HUES64 (cell line): Measurements from ENCODE around the gene TRERF1.

Experiments used
- H3K27ac ChIP-seq: 2 replicates; pipeline ENCODE4 v1.7.0; 2013; ENCODE audit warnings: low read depth, low read length, inconsistent platforms
- H3K27me3 ChIP-seq: 2 replicates; pipeline ENCODE4 v1.6.1; 2013; ENCODE audit warnings: mild to moderate bottlenecking, low read length; ENCODE audit not compliant: insufficient read depth
- H3K36me3 ChIP-seq: 2 replicates; pipeline ENCODE4 v1.6.1; 2013; ENCODE audit warnings: mild to moderate bottlenecking, low read length; ENCODE audit not compliant: insufficient read depth
- H3K4me1 ChIP-seq: 2 replicates; pipeline ENCODE4 v1.6.1; 2013; ENCODE audit warnings: mild to moderate bottlenecking, low read length, moderate library complexity; ENCODE audit not compliant: insufficient read depth
- H3K4me3 ChIP-seq: 2 replicates; pipeline ENCODE4 v1.5.1; 2013; ENCODE audit warnings: mild to moderate bottlenecking, low read length, moderate library complexity
- H3K9ac ChIP-seq: 2 replicates; pipeline ENCODE4 v1.6.1; 2013; ENCODE audit warnings: mild to moderate bottlenecking, low read depth, low read length
- H3K9me3 ChIP-seq: 2 replicates; pipeline ENCODE4 v1.6.1; 2013; ENCODE audit warnings: low read depth, low read length; ENCODE audit not compliant: insufficient read depth
- WGBS: fragments of 150-250, 120-280 bp; methylation state at CpG from one replicate; pipeline ENCODE4 v1.1.7; 2013; ENCODE audit warnings: missing lambda C conversion rate; 5-methylcytosine and 5-hydroxymethylcytosine counted together

Gene TRERF1

GRCh38 chr6:42268016-42268834 lies 183.5 kb downstream of the TRERF1 start:
- Histone ChIP-seq H3K4me1 (peaks cover 5% of the 10 kb centered on the region; the same call in 1 of the 2 replicates), H3K27me3 (no peaks in the 10 kb centered on the region), H3K9me3 (no peaks in the 10 kb centered on the region), H3K36me3 (peaks cover 24% of the 10 kb centered on the region), H3K27ac (no peak overlapping the region), H3K4me3 (no peak overlapping the region), H3K9ac (no peak overlapping the region)
- WGBS = 95% methylated on average over 14 of the region's 14 CpGs

- 93% methylated on average over 1 of the region's 1 CpG for WGBS
- no peaks in the 10 kb centered on the region for H3K27me3 ChIP-seq
- no peak overlapping the region for H3K4me3 ChIP-seq
- H3K9me3 ChIP-seq = no peaks in the 10 kb centered on the region
- H3K9ac ChIP-seq = no peak overlapping the region
- H3K4me1 ChIP-seq = peaks cover 5% of the 10 kb centered on the region; the same call in 1 of the 2 replicates
- H3K27ac ChIP-seq = no peak overlapping the region
- peaks cover 24% of the 10 kb centered on the region for H3K36me3 ChIP-seq
These were observed 185.2 kb downstream of the TRERF1 start for GRCh38 chr6:42266538-42266937.

- WGBS = 97% methylated on average over 5 of the region's 5 CpGs
- Histone ChIP-seq H3K9ac (no peak overlapping the region), H3K27ac (no peak overlapping the region), H3K4me3 (no peak overlapping the region), H3K9me3 (no peaks in the 10 kb centered on the region), H3K36me3 (peaks cover 24% of the 10 kb centered on the region), H3K4me1 (peaks cover 15% of the 10 kb centered on the region; the same call in 1 of the 2 replicates), H3K27me3 (no peaks in the 10 kb centered on the region)
These were observed 186.8 kb downstream of the TRERF1 start for GRCh38 chr6:42264852-42265390.

DNA sequence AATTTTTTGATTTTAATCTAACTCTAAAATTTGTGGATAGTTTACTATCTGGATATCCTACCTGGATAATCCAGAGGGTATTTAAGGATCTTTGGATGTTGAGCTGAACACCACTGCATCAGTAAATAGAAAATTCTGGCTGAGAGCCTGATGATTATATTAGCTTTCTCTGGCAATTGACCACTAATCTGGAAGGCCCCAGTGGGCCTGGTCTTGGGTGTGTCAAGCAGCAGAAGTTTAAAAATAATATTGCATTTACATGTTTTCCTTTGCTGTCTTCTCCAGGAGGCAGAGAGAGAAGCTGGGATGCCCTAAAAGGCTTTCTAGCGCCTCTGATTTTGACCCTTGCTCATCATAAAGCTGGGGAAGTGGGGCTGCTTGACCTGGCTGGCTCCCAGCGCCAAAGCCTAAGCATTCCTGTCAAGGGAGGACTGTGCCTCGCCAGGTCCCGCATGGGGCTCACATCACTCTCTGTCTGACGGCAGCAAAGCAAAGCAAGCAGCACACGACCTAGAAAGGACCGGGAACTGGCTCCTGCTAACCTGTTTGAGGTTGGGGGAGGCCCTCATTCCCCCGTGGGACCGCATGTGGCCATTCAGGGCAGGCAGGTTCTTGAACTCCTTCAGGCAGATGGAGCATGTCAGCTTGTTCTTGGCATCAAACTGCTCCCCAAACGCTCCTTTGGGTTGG lies 187.4 kb downstream of the TRERF1 start:
- 84% methylated on average over 10 of the region's 10 CpGs for WGBS
- no peak overlapping the region for H3K27ac ChIP-seq
- H3K9me3 ChIP-seq = no peaks in the 10 kb centered on the region
- peaks cover 16% of the 10 kb centered on the region; the same call in 1 of the 2 replicates for H3K4me1 ChIP-seq
- H3K36me3 ChIP-seq = peaks cover 21% of the 10 kb centered on the region
- no peak overlapping the region for H3K9ac ChIP-seq
- no peak overlapping the region for H3K4me3 ChIP-seq
- no peaks in the 10 kb centered on the region for H3K27me3 ChIP-seq

- Histone ChIP-seq H3K27me3 (no peaks in the 10 kb centered on the region), H3K4me3 (no peak overlapping the region), H3K36me3 (peaks cover 14% of the 10 kb centered on the region; the same call in 1 of the 2 replicates), H3K27ac (no peak overlapping the region), H3K9ac (no peak overlapping the region), H3K9me3 (no peaks in the 10 kb centered on the region), H3K4me1 (peaks cover 20% of the 10 kb centered on the region)
- WGBS = 62% methylated on average over 24 of the region's 24 CpGs
These were observed 188.5 kb downstream of the TRERF1 start for GRCh38 chr6:42263165-42263728.

DNA sequence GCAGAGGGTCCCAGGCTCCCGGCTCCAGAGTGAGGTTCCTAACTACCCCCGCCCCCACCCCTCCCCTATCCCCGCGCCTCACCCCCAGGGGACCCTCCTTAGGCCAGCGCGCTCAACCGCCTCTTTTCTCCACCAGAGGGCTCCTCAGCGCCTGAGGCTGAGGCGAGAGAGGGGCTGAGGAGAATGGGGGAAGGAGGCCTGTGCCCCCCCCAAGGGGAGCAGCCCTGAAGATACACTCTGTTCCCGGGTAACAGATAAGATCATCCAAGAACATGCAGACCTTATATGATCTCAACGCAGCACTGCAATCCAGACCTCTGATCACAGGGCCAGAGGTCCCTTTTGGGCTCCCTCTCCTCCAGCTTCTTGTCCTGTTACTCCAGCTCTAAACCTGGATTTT lies 190.8 kb downstream of the TRERF1 start:
- H3K4me3 ChIP-seq = no peak overlapping the region
- no peaks in the 10 kb centered on the region for H3K9me3 ChIP-seq
- WGBS = 63% methylated on average over 4 of the region's 11 CpGs

DNA sequence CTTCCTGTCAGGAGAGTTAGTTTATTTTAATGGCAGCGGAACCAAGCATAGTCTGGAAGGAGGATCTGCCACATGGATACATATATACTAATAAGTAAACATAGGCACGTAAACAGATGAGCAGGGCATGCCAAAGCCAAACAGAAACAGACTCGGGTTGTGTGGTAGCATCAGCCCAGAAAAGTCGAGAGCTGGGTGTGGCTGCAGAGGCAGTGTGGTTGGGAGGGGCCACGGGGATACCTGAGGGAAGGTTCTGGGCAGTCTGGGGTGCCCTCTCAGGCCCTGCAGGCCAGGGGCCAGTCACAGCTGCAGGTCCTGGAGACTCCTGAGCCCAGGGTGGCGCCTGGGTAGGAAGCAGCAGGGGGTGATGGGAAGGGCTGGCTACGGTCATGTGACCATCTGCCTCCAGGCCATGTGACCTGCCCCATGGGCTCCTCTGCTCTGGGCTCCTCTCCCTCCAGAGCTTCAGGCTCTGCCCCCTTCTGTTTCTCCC lies 191.3 kb downstream of the TRERF1 start:
- Histone ChIP-seq H3K27me3 (no peaks in the 10 kb centered on the region), H3K36me3 (peaks cover 26% of the 10 kb centered on the region), H3K9me3 (no peaks in the 10 kb centered on the region), H3K4me3 (no peak overlapping the region), H3K9ac (no peak overlapping the region), H3K27ac (no peak overlapping the region), H3K4me1 (peaks cover 40% of the 10 kb centered on the region)
- 81% methylated on average over 7 of the region's 7 CpGs for WGBS

More for the DNA sequence above, 190.8 kb downstream of the TRERF1 start:
- Histone ChIP-seq H3K4me1 (peaks cover 40% of the 10 kb centered on the region), H3K36me3 (peaks cover 22% of the 10 kb centered on the region), H3K27ac (no peak overlapping the region), H3K9ac (no peak overlapping the region), H3K27me3 (no peaks in the 10 kb centered on the region)

DNA sequence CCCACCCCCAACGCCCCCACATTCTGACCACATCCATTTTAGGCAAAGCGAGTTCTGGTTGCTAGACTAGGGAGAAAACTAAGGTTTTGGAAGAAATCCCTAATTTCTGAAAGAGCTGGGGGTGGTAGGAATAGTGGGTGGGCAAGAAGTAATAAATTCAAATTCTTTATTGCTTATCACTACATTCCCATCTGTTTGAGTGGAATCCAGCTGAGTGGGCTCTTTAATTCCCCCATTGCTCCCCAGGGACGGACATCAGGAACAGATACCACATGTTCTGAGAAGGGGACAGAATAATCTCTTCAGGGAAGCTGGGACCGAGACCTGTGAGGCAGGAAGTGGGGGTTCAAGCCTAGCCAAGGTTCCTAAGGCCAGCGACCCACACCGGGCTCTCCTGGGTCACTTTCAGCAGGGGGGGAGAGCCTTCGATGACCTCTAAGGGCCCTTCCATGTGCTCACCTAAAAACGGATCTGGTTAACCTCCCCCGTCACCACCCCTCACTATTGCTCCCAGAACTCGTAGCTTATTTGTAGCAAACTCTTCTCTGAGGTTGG lies 191.8 kb downstream of the TRERF1 start:
- no peaks in the 10 kb centered on the region for H3K9me3 ChIP-seq
- no peak overlapping the region for H3K4me3 ChIP-seq
- no peak overlapping the region for H3K9ac ChIP-seq
- H3K4me1 ChIP-seq = peaks cover 40% of the 10 kb centered on the region
- H3K27ac ChIP-seq = no peak overlapping the region
- H3K27me3 ChIP-seq = no peaks in the 10 kb centered on the region
- H3K36me3 ChIP-seq = peaks cover 31% of the 10 kb centered on the region
- WGBS = 94% methylated on average over 8 of the region's 10 CpGs

GRCh38 chr6:42259286-42259685 lies 192.4 kb downstream of the TRERF1 start:
- no peak overlapping the region for H3K4me3 ChIP-seq
- peaks cover 40% of the 10 kb centered on the region for H3K4me1 ChIP-seq
- H3K27me3 ChIP-seq = no peaks in the 10 kb centered on the region
- peaks cover 32% of the 10 kb centered on the region for H3K36me3 ChIP-seq
- WGBS = 95% methylated on average over 31 of the region's 31 CpGs
- no peak overlapping the region for H3K9ac ChIP-seq
- no peaks in the 10 kb centered on the region for H3K9me3 ChIP-seq
- H3K27ac ChIP-seq = no peak overlapping the region

DNA sequence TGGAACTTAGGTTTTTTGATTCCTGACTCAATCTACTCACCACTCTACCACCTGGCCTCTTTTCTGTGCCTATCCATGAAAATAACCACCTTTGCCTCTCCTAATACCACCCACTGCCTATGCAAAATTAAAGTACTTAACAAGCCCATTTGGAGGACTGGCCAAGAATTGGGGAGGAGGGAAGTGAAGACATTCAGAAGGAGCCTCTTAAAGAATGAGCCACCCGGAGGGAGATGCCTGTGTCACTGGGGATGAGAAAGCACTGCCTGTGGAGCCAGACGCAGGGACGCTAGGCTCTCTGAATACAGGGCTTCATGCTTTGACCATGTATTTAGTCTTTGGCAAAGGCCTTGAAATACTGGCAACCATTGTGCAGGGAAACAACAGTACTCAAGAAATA lies 194.1 kb downstream of the TRERF1 start:
- Histone ChIP-seq H3K4me3 (no peak overlapping the region), H3K9me3 (no peaks in the 10 kb centered on the region), H3K36me3 (peaks cover 46% of the 10 kb centered on the region), H3K27ac (peak overlapping the region; percentile 91), H3K27me3 (no peaks in the 10 kb centered on the region), H3K4me1 (peaks cover 35% of the 10 kb centered on the region), H3K9ac (no peak overlapping the region)
- WGBS = 6% methylated on average over 3 of the region's 3 CpGs
